BLaER1 (cell line): Measurements from ENCODE around the gene ZNF483.
"Not testable (repeated sequence)": the region's sequence is repeated elsewhere in the genome, so short reads cannot be mapped to it uniquely, and the experiment has no call there.

Source experiments
- H3K27ac ChIP-seq: shearing (Covaris generic); formaldehyde crosslinking; 2 replicates; pipeline ENCODE4 v1.8.1; 2022
- H3K27me3 ChIP-seq: shearing (Covaris generic); formaldehyde crosslinking; 2 replicates; pipeline ENCODE4 v1.8.1; 2022
- H3K36me3 ChIP-seq: shearing (Covaris generic); formaldehyde crosslinking; 2 replicates; pipeline ENCODE4 v1.8.1; 2022
- H3K4me1 ChIP-seq: shearing (Covaris generic); formaldehyde crosslinking; 2 replicates; pipeline ENCODE4 v1.8.1; 2022
- H3K4me2 ChIP-seq: shearing (Covaris generic); formaldehyde crosslinking; 2 replicates; pipeline ENCODE4 v1.8.1; 2022
- H3K4me3 ChIP-seq: shearing (Covaris generic); formaldehyde crosslinking; 2 replicates; pipeline ENCODE4 v1.8.1; 2022
- H3K9ac ChIP-seq: shearing (Covaris generic); formaldehyde crosslinking; 2 replicates; pipeline ENCODE4 v1.8.1; 2022
- H3K9me3 ChIP-seq: shearing (Covaris generic); formaldehyde crosslinking; 2 replicates; pipeline ENCODE4 v1.8.1; 2022
- H4K20me1 ChIP-seq: shearing (Covaris generic); formaldehyde crosslinking; 2 replicates; pipeline ENCODE4 v1.8.1; 2022
- Cebpa-rat ChIP-seq: shearing (Covaris generic); IDR thresholded peaks from 2 replicates; pipeline ENCODE4 v1.8.1; 2022

The ZNF483 gene

DNA sequence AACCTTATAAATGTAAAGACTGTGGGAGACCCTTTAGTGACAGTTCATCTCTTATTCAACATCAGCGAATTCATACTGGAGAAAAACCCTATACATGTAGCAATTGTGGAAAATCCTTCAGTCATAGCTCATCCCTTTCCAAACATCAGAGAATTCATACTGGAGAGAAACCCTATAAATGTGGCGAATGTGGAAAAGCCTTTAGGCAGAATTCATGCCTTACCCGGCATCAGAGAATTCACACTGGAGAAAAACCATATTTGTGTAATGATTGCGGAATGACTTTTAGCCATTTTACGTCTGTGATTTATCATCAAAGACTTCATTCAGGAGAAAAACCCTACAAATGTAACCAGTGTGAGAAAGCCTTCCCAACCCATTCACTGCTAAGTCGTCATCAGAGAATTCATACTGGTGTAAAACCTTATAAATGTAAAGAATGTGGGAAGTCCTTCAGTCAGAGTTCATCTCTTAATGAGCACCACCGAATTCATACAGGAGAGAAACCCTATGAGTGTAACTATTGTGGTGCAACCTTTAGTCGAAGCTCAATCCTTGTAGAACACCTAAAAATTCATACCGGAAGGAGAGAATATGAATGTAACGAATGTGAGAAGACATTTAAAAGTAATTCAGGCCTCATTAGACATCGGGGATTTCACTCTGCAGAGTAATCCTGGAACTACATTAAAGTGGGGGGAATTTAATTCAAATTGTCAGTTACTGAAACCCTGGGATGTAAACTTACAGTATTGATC is 17.7 kb downstream of the ZNF483 start:
- no peaks in the 10 kb centered on the region for H3K36me3 ChIP-seq
- H3K4me1 ChIP-seq, result no peaks in the 10 kb centered on the region
- H3K9ac ChIP-seq, result no peak overlapping the region
- no peaks in the 10 kb centered on the region for H4K20me1 ChIP-seq
- peaks cover 99% of the 10 kb centered on the region for H3K9me3 ChIP-seq
- no peak overlapping the region for H3K4me3 ChIP-seq
- TF ChIP-seq Cebpa-rat, result no peak
- no peak overlapping the region for H3K27ac ChIP-seq
- H3K27me3 ChIP-seq, result no peaks in the 10 kb centered on the region
- no peak overlapping the region for H3K4me2 ChIP-seq

GRCh38 chr9:111548623-111549022 is 23.6 kb downstream of the ZNF483 start:
- H3K27ac ChIP-seq, result no peak overlapping the region
- H3K4me2 ChIP-seq, result no peak overlapping the region
- no peaks in the 10 kb centered on the region for H3K36me3 ChIP-seq
- no peak overlapping the region for H3K9ac ChIP-seq
- no peaks in the 10 kb centered on the region for H3K27me3 ChIP-seq
- no peaks in the 10 kb centered on the region for H4K20me1 ChIP-seq
- TF ChIP-seq Cebpa-rat, result no peak
- no peaks in the 10 kb centered on the region for H3K4me1 ChIP-seq
- H3K9me3 ChIP-seq, result peaks cover 79% of the 10 kb centered on the region
- no peak overlapping the region for H3K4me3 ChIP-seq

- H4K20me1 ChIP-seq, H3K4me3 ChIP-seq, H3K27ac ChIP-seq, H3K36me3 ChIP-seq, H3K9ac ChIP-seq, H3K4me2 ChIP-seq, H3K27me3 ChIP-seq, H3K4me1 ChIP-seq: not testable (repeated sequence)
- H3K9me3 ChIP-seq, result peaks cover 69% of the 10 kb centered on the region
Observed at GRCh38 chr9:111555425-111555824, 30.4 kb downstream of the ZNF483 start.

DNA sequence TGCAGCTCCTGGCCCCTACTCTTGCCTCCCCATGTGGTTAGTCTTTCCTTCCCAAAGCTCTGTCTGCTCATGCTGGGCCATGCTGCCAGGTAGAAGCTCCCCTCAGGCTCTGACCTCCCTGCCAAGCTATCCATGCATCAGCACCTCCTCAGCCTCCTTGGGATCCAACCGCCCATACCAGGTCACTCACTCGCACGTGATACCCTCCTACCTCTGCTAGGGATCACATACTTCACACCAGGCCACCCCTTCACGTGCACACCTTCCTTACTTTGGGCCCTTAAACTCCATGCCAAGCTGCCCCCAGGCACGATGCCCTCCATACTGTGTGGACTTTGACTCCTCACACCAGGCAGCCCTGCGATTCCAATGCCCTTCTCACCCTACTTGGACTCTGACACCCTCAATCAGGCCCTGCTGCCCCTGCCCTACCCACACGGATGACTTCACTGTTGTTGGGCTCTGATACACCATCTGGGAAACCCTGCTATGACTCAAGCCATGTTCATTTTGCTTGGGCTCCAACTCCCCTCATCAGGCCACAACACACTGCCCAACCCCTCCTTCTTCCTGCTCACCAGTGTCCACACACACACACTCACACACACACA is 34.1 kb downstream of the ZNF483 start:
- Histone ChIP-seq H3K9me3 (peaks cover 53% of the 10 kb centered on the region), H3K27me3 (no peaks in the 10 kb centered on the region), H3K9ac (no peak overlapping the region), H3K27ac (no peak overlapping the region), H3K4me3 (no peak overlapping the region), H4K20me1 (no peaks in the 10 kb centered on the region), H3K4me1 (no peaks in the 10 kb centered on the region), H3K36me3 (no peaks in the 10 kb centered on the region), H3K4me2 (no peak overlapping the region)
- no peak for TF ChIP-seq Cebpa-rat

- Histone ChIP-seq H3K27ac (no peak overlapping the region), H3K9me3 (peaks cover 50% of the 10 kb centered on the region), H3K4me1 (no peaks in the 10 kb centered on the region), H3K36me3 (no peaks in the 10 kb centered on the region), H3K4me2 (no peak overlapping the region), H3K27me3 (no peaks in the 10 kb centered on the region), H3K9ac (no peak overlapping the region), H4K20me1 (no peaks in the 10 kb centered on the region), H3K4me3 (no peak overlapping the region)
- TF ChIP-seq Cebpa-rat, result no peak
Observed at GRCh38 chr9:111561165-111561719, 36.3 kb downstream of the ZNF483 start.

DNA sequence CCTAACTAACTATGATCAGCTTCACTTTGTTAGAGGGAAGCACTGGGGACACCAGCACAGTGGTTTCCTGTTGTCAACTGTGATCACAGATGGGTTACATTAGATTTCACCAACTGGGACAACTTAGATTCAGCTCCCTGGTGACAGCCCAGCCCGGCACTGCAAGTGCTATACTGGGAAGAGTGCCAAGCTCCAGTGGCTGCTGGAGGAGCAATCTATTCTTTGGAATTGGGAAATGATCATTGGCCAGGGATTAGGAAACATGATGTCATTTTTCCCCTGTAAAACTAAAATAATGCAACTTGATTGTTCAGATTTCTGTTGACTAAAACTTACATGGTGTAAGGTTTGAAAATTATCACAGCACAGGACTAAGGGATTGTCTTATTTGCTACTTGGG is 41.3 kb downstream of the ZNF483 start:
- Histone ChIP-seq H3K4me1 (no peaks in the 10 kb centered on the region), H3K4me2 (no peak overlapping the region), H3K9me3 (peaks cover 67% of the 10 kb centered on the region), H3K36me3 (no peaks in the 10 kb centered on the region), H3K4me3 (no peak overlapping the region), H3K27ac (no peak overlapping the region), H4K20me1 (no peaks in the 10 kb centered on the region), H3K9ac (no peak overlapping the region), H3K27me3 (no peaks in the 10 kb centered on the region)
- TF ChIP-seq Cebpa-rat, result no peak

DNA sequence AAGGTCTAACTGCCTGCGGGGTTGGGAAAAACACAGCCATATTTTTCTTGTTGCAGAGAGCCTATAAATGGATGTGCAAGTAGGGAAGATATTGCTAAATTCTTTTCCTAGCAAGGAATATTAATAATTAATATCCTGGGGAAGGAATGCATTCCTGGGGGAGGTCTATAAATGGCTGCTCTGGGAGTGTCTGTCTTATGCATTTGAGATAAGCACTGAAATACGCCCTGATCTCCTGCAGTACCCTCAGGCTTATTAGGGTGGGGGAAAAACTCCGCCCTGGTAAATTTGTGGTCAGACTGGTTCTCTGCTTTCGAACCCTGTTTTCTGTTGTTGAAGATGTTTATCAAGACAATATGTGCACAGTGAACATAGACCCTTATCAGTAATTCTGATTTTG is 43.1 kb downstream of the ZNF483 start:
- not testable (repeated sequence) for H3K27ac ChIP-seq, H3K9ac ChIP-seq, H4K20me1 ChIP-seq, H3K27me3 ChIP-seq, H3K36me3 ChIP-seq, H3K4me2 ChIP-seq, H3K4me1 ChIP-seq, H3K4me3 ChIP-seq
- H3K9me3 ChIP-seq, result peaks cover 79% of the 10 kb centered on the region

- peaks cover 42% of the 10 kb centered on the region for H3K9me3 ChIP-seq
- H3K36me3 ChIP-seq, result no peaks in the 10 kb centered on the region
- H3K4me1 ChIP-seq, result no peaks in the 10 kb centered on the region
- H3K9ac ChIP-seq, result no peak overlapping the region
- no peaks in the 10 kb centered on the region for H3K27me3 ChIP-seq
- no peak overlapping the region for H3K4me3 ChIP-seq
- no peak overlapping the region for H3K27ac ChIP-seq
- no peak for TF ChIP-seq Cebpa-rat
- H4K20me1 ChIP-seq, result no peaks in the 10 kb centered on the region
- no peak overlapping the region for H3K4me2 ChIP-seq
Observed at GRCh38 chr9:111572950-111573604, 48.1 kb downstream of the ZNF483 start.

DNA sequence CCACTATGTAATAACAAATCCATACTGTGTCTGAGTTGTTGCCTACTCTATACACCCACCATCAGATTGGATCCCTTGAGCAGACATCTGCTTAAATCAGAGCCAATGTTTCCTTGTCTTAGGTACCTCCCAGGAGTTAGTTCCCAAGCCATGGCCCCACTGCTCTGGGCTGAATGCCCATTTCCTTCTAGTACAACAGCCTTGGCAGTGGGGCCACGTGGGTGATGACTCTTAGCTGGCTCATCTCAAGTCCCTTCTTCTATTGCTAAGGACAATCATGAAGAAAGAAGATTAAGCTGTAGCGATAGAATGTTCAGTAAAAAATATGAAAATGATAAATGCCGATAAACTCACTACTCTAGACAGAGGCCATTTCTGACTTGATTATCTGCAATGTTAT is 57.9 kb downstream of the ZNF483 start:
- Histone ChIP-seq H3K36me3 (no peaks in the 10 kb centered on the region), H4K20me1 (no peaks in the 10 kb centered on the region), H3K9ac (no peak overlapping the region), H3K27me3 (no peaks in the 10 kb centered on the region), H3K4me2 (no peak overlapping the region), H3K27ac (no peak overlapping the region), H3K4me1 (no peaks in the 10 kb centered on the region), H3K4me3 (no peak overlapping the region), H3K9me3 (no peaks in the 10 kb centered on the region)
- no peak for TF ChIP-seq Cebpa-rat

DNA sequence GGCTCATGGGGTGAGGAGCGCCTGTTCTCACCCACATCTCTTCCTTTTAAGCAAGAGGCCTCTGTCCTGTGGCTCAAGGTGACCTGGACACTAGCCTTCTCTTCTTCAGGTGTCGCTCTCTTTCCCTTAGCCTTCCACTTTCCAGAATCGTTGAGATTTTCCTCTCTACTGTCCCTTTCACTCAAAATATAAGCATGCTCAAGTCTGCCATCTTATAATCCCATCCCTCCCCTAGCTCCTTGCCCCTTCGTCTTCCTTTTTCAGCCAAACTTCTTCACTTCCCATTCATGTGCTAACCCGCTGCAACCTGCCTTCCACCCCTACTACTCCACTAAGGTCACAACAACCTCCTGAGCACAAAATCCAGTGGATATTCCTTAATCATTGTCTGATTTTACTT is 61.4 kb downstream of the ZNF483 start:
- no peak overlapping the region for H3K4me3 ChIP-seq
- no peaks in the 10 kb centered on the region for H3K4me1 ChIP-seq
- no peaks in the 10 kb centered on the region for H3K9me3 ChIP-seq
- H3K36me3 ChIP-seq, result no peaks in the 10 kb centered on the region
- no peaks in the 10 kb centered on the region for H4K20me1 ChIP-seq
- no peaks in the 10 kb centered on the region for H3K27me3 ChIP-seq
- TF ChIP-seq Cebpa-rat, result no peak
- no peak overlapping the region for H3K9ac ChIP-seq
- no peak overlapping the region for H3K4me2 ChIP-seq
- no peak overlapping the region for H3K27ac ChIP-seq
